Neural crest cell (in vitro differentiated cells): Measurements from ENCODE around the gene MAGT1. TPM values are rescaled to one million over a fixed set of nuclear protein-coding genes. Genes with fewer than 3 reads are reported as not detected.
"Not testable (repeated sequence)": the region's sequence is repeated elsewhere in the genome, so short reads cannot be mapped to it uniquely, and the experiment has no call there.

Source experiments
- DNase-seq: peaks from one replicate; pipeline ENCODE4 v3.0.0; 2021; ENCODE audit warnings: low read depth, mixed read lengths, low spot score
- H3K27ac Mint-ChIP-seq: one replicate; pipeline ENCODE4 v1.8.0; 2021; ENCODE audit warnings: mild to moderate bottlenecking, mixed read lengths; ENCODE audit not compliant: unreplicated experiment
- H3K27me3 Mint-ChIP-seq: 2 replicates; pipeline ENCODE4 v1.8.0; 2021; ENCODE audit warnings: low read depth, mild to moderate bottlenecking, mixed read lengths
- H3K36me3 Mint-ChIP-seq: 2 replicates; pipeline ENCODE4 v1.8.0; 2021; ENCODE audit warnings: low read depth, mild to moderate bottlenecking, mixed read lengths
- H3K4me1 Mint-ChIP-seq: 2 replicates; pipeline ENCODE4 v1.8.0; 2021; ENCODE audit warnings: mixed read lengths
- H3K4me3 Mint-ChIP-seq: one replicate; pipeline ENCODE4 v1.8.0; 2021; ENCODE audit warnings: mild to moderate bottlenecking, mixed read lengths
- H3K9me3 Mint-ChIP-seq: 2 replicates; pipeline ENCODE4 v1.8.0; 2021; ENCODE audit warnings: mixed read lengths
- CTCF ChIP-seq: fragments of 200-600 bp; sonication (generic); conservative IDR thresholded peaks from 2 replicates; pipeline ENCODE4 v1.5.0; 2021; ENCODE audit warnings: antibody characterized with exemption, mild to moderate bottlenecking
- total RNA-seq: library from RNA; stranded (reverse); gene quantifications from 2 replicates; pipeline ENCODE4 v1.2.1, GENCODE V29; 2021

The MAGT1 gene
- total RNA-seq, 1 donor from 2014 or later: 41.0 TPM

GRCh38 chrX:77899081-77899828, 4.0 kb upstream of the MAGT1 start, which contains the start of gene COX7B:
COX7B (plus strand) TSS chrX:77899468; CDS start chrX:77899554, 86 bp downstream.
- H3K9me3 Mint-ChIP-seq: peaks cover 6% of the 10 kb centered on the region
- peaks cover 13% of the 10 kb centered on the region for H3K36me3 Mint-ChIP-seq

GRCh38 chrX:77893713-77894112, 1.5 kb downstream of the MAGT1 start:
- H3K4me1 Mint-ChIP-seq: peaks cover 18% of the 10 kb centered on the region
- H3K36me3 Mint-ChIP-seq: peaks cover 8% of the 10 kb centered on the region
- peaks cover 6% of the 10 kb centered on the region for H3K9me3 Mint-ChIP-seq
- H3K27me3 Mint-ChIP-seq: no peaks in the 10 kb centered on the region
- peak overlapping the region; percentile 95 for H3K4me3 Mint-ChIP-seq
- TF ChIP-seq CTCF: no peak
- H3K27ac Mint-ChIP-seq: no peak overlapping the region
- DNase-seq: no peak

More at GRCh38 chrX:77899081-77899828, 4.0 kb upstream of the MAGT1 start, which contains the start of gene COX7B:
- Mint-ChIP-seq H3K4me1 (peaks cover 33% of the 10 kb centered on the region), H3K4me3 (peak within 1 kb of the TSS; percentile 94), H3K27ac (peak within 1 kb of the TSS; percentile 94), H3K27me3 (no peaks in the 10 kb centered on the region)
- peak; percentile 41 for DNase-seq
- TF ChIP-seq CTCF: no peak

- H3K4me3 Mint-ChIP-seq: peak overlapping the region; percentile 47
- TF ChIP-seq CTCF: no peak
- H3K4me1 Mint-ChIP-seq: peaks cover 18% of the 10 kb centered on the region
- peaks cover 6% of the 10 kb centered on the region for H3K9me3 Mint-ChIP-seq
- H3K36me3 Mint-ChIP-seq: peaks cover 8% of the 10 kb centered on the region
- DNase-seq: no peak
- no peaks in the 10 kb centered on the region for H3K27me3 Mint-ChIP-seq
- H3K27ac Mint-ChIP-seq: no peak overlapping the region
Measured at GRCh38 chrX:77892887-77893286, 2.3 kb downstream of the MAGT1 start.

- not testable (repeated sequence) for H3K4me1 Mint-ChIP-seq, DNase-seq, H3K27ac Mint-ChIP-seq, H3K9me3 Mint-ChIP-seq, H3K36me3 Mint-ChIP-seq, H3K27me3 Mint-ChIP-seq, H3K4me3 Mint-ChIP-seq
Measured at GRCh38 chrX:77881418-77881817, 13.8 kb downstream of the MAGT1 start.

- Mint-ChIP-seq H3K4me1 (no peaks in the 10 kb centered on the region), H3K27ac (no peak overlapping the region)
Measured at GRCh38 chrX:77875372-77875771, 19.9 kb downstream of the MAGT1 start.

GRCh38 chrX:77831544-77831943, 63.7 kb downstream of the MAGT1 start:
- peaks cover 16% of the 10 kb centered on the region for H3K36me3 Mint-ChIP-seq
- not testable (repeated sequence) for H3K27ac Mint-ChIP-seq, H3K4me3 Mint-ChIP-seq, H3K9me3 Mint-ChIP-seq, H3K4me1 Mint-ChIP-seq, DNase-seq, H3K27me3 Mint-ChIP-seq

More at GRCh38 chrX:77875372-77875771, 19.9 kb downstream of the MAGT1 start:
- Mint-ChIP-seq H3K4me3 (no peak overlapping the region), H3K9me3 (peaks cover 4% of the 10 kb centered on the region), H3K36me3 (peaks cover 11% of the 10 kb centered on the region), H3K27me3 (no peaks in the 10 kb centered on the region)
- no peak for TF ChIP-seq CTCF
- no peak for DNase-seq

- H3K27ac Mint-ChIP-seq, H3K4me1 Mint-ChIP-seq, H3K4me3 Mint-ChIP-seq, H3K27me3 Mint-ChIP-seq, DNase-seq: not testable (repeated sequence)
- Mint-ChIP-seq H3K36me3 (peaks cover 27% of the 10 kb centered on the region), H3K9me3 (peaks cover 12% of the 10 kb centered on the region)
Measured at GRCh38 chrX:77821989-77822388, 73.2 kb downstream of the MAGT1 start.
